ENCODE data around the gene CNGA3.

CNGA3 gene

GRCh38 chr2:98405301-98405700 is 59.0 kb downstream of the CNGA3 start:
- Histone ChIP-seq H3K27ac (ENCODE audit: extremely low read depth, low read depth, low read length) (no peak overlapping the region), H3K9me3 (ENCODE audit: control insufficient read depth, insufficient read depth, low read depth, low read length) (no peaks in the 10 kb centered on the region), H3K4me1 (ENCODE audit: control insufficient read depth, insufficient read depth, low read length) (no peaks in the 10 kb centered on the region), H3K4me3 (ENCODE audit: low read depth, low read length) (no peak overlapping the region), H3K36me3 (ENCODE audit: control insufficient read depth in 2 of 2, insufficient read depth in 1 of 2, low read length in 2 of 2) (no peaks in the 10 kb centered on the region)
- CTCF ChIA-PET: no interaction called here
- POLR2A ChIA-PET: no interaction called here
- TF ChIP-seq, protein P1, sequence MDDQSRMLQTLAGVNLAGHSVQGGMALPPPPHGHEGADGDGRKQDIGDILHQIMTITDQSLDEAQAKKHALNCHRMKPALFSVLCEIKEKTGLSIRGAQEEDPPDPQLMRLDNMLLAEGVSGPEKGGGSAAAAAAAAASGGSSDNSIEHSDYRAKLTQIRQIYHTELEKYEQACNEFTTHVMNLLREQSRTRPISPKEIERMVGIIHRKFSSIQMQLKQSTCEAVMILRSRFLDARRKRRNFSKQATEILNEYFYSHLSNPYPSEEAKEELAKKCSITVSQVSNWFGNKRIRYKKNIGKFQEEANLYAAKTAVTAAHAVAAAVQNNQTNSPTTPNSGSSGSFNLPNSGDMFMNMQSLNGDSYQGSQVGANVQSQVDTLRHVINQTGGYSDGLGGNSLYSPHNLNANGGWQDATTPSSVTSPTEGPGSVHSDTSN (CRISPR knock-in tag; IDR thresholded peaks at IDR 0.05): no peak
- no peak for TF ChIP-seq REPIN1 (tag by site-specific recombination; IDR thresholded peaks at IDR 0.05; ENCODE audit: low read depth)
- TF ChIP-seq ZNF610 (tag by site-specific recombination; IDR thresholded peaks at IDR 0.05; ENCODE audit: borderline replicate concordance): no peak
- no peak for TF ChIP-seq ZFP69B (tag by site-specific recombination; IDR thresholded peaks at IDR 0.05)
- TF ChIP-seq ZNF449 (tag by site-specific recombination; IDR thresholded peaks at IDR 0.05): no peak
- TF ChIP-seq ZNF571 (tag by site-specific recombination; IDR thresholded peaks at IDR 0.05): no peak
- no peak for TF ChIP-seq ZNF707 (tag by site-specific recombination; IDR thresholded peaks at IDR 0.05)
- no peak for TF ChIP-seq ZNF239 (tag by site-specific recombination; IDR thresholded peaks at IDR 0.05)
- no peak for TF ChIP-seq PRDM6 (tag by site-specific recombination; IDR thresholded peaks at IDR 0.05)
- no peak for TF ChIP-seq ZSCAN18 (tag by site-specific recombination; IDR thresholded peaks at IDR 0.05)

- Histone ChIP-seq H3K9me3 (ENCODE audit: control insufficient read depth, insufficient read depth, low read depth, low read length) (no peaks in the 10 kb centered on the region), H3K4me3 (ENCODE audit: low read depth, low read length) (no peak overlapping the region), H3K27ac (ENCODE audit: extremely low read depth, low read depth, low read length) (no peak overlapping the region), H3K4me1 (ENCODE audit: control insufficient read depth, insufficient read depth, low read length) (no peaks in the 10 kb centered on the region), H3K36me3 (ENCODE audit: control insufficient read depth in 2 of 2, insufficient read depth in 1 of 2, low read length in 2 of 2) (no peaks in the 10 kb centered on the region)
- CTCF ChIA-PET: interaction anchor here (0.6 to 0.9 kb wide), 3 partner anchors 154 to 199 kb away, joined by 3 to 4 read pairs (median 3); no protein-coding TSS in a partner anchor
- POLR2A ChIA-PET: no interaction called here
- TF ChIP-seq ZNF311 (tag by site-specific recombination; IDR thresholded peaks at IDR 0.05; ENCODE audit: borderline replicate concordance) (no peak), HOXA7 (CRISPR knock-in tag; IDR thresholded peaks at IDR 0.05; ENCODE audit: borderline replicate concordance) (no peak), ZSCAN23 (tag by site-specific recombination; IDR thresholded peaks at IDR 0.05) (no peak), ZNF704 (tag by site-specific recombination; IDR thresholded peaks at IDR 0.05) (no peak), SALL2 (tag by site-specific recombination; IDR thresholded peaks at IDR 0.05; ENCODE audit: borderline replicate concordance) (no peak), ZNF274 (IDR thresholded peaks at IDR 0.05; ENCODE audit: low read length) (no peak), ZNF274 (tag by site-specific recombination; IDR thresholded peaks at IDR 0.05; ENCODE audit: borderline replicate concordance) (no peak), ZNF530 (tag by site-specific recombination; IDR thresholded peaks at IDR 0.05; ENCODE audit: low read depth) (no peak), KLF10 (tag by site-specific recombination; IDR thresholded peaks at IDR 0.05) (no peak), ZNF404 (tag by site-specific recombination; IDR thresholded peaks at IDR 0.05) (no peak), ZNF776 (tag by site-specific recombination; IDR thresholded peaks at IDR 0.05; ENCODE audit: borderline replicate concordance) (no peak), ZNF639 (tag by site-specific recombination; IDR thresholded peaks at IDR 0.05) (no peak)
- TF ChIP-seq, protein P2, sequence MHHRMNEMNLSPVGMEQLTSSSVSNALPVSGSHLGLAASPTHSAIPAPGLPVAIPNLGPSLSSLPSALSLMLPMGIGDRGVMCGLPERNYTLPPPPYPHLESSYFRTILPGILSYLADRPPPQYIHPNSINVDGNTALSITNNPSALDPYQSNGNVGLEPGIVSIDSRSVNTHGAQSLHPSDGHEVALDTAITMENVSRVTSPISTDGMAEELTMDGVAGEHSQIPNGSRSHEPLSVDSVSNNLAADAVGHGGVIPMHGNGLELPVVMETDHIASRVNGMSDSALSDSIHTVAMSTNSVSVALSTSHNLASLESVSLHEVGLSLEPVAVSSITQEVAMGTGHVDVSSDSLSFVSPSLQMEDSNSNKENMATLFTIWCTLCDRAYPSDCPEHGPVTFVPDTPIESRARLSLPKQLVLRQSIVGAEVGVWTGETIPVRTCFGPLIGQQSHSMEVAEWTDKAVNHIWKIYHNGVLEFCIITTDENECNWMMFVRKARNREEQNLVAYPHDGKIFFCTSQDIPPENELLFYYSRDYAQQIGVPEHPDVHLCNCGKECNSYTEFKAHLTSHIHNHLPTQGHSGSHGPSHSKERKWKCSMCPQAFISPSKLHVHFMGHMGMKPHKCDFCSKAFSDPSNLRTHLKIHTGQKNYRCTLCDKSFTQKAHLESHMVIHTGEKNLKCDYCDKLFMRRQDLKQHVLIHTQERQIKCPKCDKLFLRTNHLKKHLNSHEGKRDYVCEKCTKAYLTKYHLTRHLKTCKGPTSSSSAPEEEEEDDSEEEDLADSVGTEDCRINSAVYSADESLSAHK (tag by site-specific recombination; IDR thresholded peaks at IDR 0.05): no peak
These were observed 61.9 kb downstream of the CNGA3 start for GRCh38 chr2:98408155-98408554.
